DOHH2 (cell line): Measurements from ENCODE around the gene CPD.

Experiments used
- EZH2phosphoT487 ChIP-seq: fragments of 200-600 bp; sonication (generic); IDR thresholded peaks from 2 replicates; pipeline ENCODE4 v1.6.1; 2017; ENCODE audit warnings: borderline replicate concordance, mild to moderate bottlenecking, antibody characterized with exemption, low read length, moderate library complexity, mixed read lengths
- TF ChIP-seq, protein P1 (sequence below): fragments of 200-600 bp; sonication (generic); IDR thresholded peaks from one replicate; pipeline ENCODE4 v1.5.1; 2014; ENCODE audit warnings: antibody characterized with exemption, mild to moderate bottlenecking, low read depth, low read length; ENCODE audit not compliant: poor library complexity, severe bottlenecking

DNA sequence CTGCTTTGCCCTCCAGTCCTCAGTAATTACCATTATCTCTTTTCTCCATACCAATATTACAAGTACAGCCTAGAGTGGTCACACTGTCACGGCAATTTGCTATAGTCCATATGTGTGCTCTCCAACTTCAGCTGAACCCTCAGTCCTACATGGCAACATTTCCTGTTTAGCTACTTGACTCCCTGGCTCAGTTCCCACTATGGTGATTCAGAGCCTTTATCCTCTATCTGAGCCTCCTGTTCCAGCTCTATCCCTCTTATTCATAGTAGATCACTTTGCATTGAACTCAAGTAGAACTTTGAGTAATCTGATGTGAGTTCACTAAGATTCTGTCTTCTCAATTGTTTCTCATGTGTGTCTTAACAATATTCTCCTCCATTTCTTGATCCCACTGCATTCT is 54.8 kb downstream of the CPD start:
- TF ChIP-seq, protein P1, sequence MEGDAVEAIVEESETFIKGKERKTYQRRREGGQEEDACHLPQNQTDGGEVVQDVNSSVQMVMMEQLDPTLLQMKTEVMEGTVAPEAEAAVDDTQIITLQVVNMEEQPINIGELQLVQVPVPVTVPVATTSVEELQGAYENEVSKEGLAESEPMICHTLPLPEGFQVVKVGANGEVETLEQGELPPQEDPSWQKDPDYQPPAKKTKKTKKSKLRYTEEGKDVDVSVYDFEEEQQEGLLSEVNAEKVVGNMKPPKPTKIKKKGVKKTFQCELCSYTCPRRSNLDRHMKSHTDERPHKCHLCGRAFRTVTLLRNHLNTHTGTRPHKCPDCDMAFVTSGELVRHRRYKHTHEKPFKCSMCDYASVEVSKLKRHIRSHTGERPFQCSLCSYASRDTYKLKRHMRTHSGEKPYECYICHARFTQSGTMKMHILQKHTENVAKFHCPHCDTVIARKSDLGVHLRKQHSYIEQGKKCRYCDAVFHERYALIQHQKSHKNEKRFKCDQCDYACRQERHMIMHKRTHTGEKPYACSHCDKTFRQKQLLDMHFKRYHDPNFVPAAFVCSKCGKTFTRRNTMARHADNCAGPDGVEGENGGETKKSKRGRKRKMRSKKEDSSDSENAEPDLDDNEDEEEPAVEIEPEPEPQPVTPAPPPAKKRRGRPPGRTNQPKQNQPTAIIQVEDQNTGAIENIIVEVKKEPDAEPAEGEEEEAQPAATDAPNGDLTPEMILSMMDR = no peak
- no peak for TF ChIP-seq EZH2phosphoT487
